Activated CD8-positive, alpha-beta memory T cell treated with anti-CD3 and anti-CD28 coated beads for 4 hours (primary cell): ENCODE results near the gene CD84.
"Not testable (repeated sequence)": the region's sequence is repeated elsewhere in the genome, so short reads cannot be mapped to it uniquely, and the experiment has no call there.

Source experiments
- DNase-seq, 2 donors: peaks; one replicate each; pipeline ENCODE4 v3.0.0-alpha.2; 2020; ENCODE audit warnings: low read depth in 2 of 2

CD84 gene

DNA sequence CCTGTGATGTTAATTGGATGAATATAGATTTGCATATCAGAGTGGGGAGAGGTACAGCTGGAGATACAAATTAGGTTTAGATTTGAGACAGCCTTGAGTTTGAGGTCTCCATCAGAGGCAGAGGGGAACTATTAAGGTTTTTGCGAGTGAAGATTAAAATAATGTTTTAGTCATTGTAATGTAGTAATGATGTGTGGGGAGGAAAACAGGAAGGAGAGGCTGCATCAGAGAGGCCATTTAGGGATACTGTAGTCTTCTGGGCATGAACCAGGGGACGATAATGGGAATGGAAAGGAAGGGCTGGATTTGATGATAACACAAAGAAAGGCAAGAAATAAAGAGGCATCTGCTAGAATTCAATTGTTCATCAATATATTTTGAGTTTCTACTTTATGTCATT lies 9.5 kb downstream of the CD84 start:
- no peak for DNase-seq

DNA sequence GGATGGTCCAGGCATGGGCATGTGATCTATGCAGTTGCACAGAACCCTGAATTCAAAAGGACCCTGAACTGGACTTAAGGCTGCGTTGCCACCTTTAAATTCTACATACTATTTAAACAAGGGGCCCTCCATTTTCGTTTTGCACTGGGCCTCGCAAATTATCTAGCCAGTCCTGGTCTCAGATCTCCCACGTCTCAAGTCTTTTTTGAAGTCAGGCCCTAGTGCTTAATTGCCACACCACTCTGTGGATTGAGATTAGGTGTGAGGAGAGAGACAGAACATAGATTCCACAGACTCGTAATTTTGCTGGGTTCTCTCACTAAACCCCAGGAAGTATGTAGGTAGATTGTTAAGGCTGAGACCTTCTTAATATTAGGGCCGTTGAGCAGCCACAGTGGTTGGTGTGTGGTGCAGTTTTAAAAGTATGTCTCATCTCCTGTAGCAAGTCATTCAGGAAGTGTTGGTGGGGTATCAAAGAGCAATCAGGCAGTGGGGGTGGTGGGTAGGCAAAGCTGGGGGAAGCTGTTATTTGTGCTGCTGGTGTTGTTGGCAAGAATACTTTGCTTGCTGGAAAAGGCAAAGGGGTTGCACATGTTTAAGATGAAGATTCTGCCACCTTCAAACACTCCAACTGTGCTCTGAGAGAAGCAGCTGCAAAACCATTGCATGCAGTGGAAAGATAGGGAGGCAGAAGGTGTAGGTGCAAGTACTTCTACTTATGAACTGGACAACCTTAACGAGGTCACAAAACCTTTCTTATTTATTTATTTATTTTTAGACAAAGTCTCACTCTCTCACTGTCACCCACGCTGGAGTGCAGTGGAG lies 11.2 kb downstream of the CD84 start:
- peak; percentile 58 to 70 for DNase-seq

DNA sequence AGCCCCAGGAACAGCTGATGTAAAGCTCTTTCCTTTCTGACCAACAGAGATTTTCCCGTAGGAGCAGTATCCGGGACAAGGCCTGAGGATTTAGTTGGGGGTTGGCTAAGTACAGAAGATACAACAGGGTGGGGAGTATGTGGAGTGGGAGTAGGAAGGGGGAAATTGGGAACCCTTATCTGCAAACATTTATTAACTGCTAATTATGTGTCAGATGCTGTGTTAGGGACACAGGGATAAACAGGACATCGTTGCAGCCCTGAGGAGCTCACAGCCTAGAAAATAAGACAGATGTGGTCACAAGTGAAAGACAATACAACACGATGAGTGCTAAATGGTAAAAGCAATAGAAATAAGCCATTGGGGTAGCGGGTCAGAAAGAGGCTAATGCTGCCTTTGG lies 12.0 kb downstream of the CD84 start:
- no peak for DNase-seq

DNA sequence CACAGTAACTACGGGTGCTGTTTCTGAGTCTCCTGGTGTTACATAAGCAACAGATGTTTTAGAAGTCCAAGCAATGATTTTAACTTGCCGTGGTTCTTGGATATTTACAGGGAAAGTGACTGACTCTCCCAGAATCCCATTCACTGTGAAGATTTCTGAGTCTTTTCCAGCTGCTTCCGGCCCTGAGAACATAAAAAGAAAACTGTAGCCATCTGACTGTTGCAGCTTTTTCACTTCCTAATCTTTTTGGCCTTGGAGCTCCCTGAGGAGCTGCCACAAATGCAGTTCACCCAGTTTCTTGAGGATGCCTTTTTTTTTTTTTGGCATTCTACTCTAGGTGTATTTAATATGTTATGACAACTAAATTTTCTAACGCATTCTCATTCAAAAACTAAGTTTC lies 13.7 kb downstream of the CD84 start:
- no peak for DNase-seq

DNA sequence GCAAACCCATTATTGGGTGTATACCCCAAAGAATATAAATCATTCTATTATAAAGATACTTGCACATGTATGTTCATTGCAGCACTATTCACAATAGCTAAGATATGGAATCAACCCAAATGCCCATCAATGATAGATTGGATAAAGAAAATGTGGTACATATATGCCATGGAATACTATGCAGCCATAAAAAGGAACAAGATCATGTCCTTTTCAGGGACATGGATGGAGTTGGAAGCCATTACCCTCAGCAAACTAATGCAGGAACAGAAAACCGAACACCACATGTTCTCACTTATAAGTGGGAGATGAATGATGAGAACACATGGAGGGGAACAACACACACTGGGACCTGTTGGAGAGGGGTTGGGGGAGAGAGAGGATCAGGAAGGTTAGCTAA lies 16.1 kb downstream of the CD84 start:
- DNase-seq, result not testable (repeated sequence)

DNA sequence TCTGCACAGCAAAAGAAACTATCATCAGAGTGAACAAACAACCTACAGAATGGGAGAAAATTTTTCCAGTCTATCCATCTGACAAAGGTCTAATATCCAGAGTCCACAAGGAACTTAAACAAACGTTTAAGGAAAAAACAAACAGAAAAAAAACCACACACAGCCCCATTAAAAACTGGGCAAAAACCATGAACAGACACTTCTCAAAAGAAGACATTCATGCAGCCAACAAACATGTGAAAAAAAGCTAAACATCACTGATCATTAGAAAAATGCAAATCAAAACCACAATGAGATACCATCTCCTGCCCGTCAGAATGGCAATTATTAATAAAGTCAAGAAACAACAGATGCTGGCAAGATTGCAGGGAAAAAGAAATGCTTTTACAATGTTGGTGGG lies 16.6 kb downstream of the CD84 start:
- DNase-seq, result not testable (repeated sequence)

DNA sequence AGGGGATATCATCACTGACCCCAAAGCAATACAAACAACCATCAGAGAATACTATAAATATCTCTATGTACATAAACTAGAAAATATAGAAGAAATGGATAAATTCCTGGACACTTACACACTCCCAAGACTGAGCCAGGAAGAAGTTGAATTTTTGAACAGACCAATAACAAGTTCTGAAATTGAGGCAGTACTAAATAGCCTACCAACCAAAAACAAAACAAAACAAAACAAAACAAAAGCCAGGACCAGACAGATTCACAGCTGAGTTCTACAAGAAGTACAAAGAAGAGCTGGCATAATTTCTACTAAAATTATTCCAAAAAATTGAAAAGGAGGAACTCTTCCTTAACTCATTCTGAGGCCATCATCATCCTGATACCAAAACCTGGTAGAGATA lies 18.5 kb downstream of the CD84 start:
- DNase-seq, result no peak

DNA sequence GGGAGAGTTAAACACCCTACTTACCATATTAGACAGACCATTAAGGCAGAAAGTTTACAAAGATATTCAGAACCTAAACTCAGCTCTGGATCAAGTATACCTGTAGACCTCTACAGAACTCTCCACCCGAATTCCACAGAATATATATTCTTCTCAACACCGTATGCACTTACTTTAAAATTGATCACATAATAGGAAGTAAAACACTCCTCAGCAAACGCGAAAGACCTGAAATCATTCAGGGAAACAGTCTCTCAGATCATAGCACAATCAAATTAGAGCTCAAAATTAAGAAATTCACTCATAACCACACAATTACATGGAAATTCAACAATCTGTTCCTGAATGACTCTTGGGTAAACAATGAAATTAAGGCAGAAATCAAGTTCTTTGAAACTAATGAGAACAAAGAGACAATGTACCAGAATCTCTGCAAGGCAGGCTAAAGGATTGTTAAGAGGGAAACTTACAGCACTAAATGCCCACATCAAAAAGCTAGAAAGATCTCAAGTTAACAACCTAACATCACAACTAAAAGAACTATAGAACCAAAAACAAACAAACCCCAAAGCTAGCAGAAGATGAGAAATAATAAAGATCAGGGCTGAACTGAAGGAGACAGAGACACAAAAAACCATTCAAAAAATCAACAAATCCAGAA lies 19.1 kb downstream of the CD84 start:
- DNase-seq, result no peak

DNA sequence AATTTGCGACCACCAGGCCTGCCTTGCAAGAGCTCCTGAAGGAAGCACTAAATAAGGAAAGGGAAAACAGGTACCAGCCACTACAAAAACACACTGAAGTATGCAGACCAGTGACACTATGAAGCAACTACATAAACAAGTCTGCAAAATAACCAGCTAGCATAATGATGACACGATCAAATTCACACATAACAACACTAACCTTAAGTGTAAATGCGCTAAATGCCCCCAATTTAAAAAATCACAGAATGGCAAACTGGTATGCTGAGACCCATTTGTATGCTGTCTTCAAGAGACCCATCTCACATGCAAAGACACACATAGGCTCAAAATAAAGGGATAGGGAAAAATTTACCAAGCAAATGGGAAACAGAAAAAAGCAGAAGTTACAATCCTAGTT lies 19.9 kb downstream of the CD84 start:
- DNase-seq, result not testable (repeated sequence)

DNA sequence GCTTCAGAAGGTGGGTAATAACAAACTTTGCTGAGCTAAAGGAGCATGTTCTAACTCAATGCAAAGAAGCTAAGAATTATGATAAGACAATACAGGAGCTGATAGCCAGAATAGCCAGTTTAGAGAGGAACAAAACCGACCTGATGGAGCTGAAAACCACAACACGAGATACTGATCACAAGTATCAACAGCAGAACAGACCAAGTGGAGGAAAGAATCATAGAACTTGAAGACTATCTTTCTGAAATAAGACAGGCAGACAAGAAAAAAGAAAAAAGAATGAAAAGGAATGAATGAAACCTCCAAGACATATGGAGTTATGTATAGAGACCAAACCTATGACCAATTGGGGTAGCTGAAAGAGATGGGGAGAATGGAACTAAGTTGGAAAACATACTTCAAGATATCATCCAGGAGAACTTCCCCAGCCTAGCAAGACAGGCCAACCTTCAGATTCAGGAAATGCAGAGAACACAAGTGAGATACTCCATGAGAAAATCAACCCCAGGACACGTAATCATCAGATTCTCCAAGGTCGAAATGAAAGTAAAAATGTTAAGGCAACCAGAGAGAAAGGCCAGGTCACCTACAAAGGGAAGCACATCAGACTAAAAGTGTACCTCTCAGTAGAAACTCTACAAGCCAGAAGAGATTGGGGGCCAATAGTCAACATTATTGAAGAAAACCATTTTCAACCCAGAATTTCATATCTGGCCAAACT lies 20.5 kb downstream of the CD84 start:
- no peak for DNase-seq

DNA sequence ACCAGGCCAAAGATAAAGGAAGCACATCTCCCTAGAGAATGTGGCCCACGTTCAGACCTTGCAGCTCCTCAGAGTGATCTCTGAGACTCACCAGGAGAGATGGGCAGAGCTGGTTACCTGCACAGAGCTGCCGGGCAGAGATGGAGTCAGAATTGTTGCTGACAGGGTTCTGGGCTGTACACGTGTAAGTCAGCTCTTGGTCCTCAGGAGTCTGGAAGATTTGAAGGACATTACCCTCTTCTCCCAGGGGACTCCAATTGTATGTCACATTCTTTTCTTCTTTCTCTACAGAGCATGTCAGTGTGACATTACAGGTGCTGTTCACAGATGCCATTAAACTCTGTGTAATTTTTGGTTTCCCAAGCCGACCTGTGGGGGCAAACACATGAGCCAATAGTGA lies 25.5 kb downstream of the CD84 start:
- no peak for DNase-seq

DNA sequence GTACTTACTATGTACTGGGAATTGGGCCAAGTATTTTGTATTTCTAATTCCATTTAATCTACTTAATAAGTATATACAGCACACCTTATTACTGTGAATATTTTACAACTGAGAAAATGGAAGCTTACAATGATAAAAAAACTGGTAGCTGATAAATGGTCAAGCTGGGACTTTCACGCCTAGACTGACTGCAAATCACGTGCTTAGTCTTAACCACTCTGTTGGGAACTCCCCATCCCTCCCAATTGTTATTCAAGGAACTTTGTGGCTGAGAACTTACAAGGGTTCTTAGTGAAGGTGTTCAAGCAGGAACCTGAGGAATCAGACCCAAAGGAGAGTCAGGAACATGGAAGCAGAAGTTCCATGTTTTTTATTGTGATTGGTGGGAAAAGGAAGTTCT lies 26.9 kb downstream of the CD84 start:
- DNase-seq, result no peak

DNA sequence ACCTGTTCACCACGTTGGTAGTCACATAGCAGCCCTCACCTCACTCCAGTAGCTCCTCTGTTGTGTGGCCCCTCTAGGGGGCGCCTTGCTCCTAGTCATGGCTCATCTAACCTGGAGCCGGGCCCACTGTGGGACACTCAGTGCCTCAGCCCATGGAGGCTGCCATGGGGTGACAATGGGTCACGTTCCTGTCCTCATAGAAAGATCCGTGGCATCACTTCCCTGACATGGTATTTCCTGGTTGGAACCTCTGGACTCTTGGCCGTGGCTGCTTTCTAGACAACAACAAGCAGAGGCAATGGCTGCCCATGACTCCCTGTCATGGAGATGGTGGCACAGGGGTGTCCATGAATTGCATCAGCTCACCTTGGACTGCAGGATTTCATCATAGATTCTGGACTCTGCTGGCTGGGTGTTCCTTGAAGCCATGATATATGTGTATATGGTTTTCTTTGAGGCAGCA lies 28.7 kb downstream of the CD84 start:
- DNase-seq, result peak; percentile 39 to 44

DNA sequence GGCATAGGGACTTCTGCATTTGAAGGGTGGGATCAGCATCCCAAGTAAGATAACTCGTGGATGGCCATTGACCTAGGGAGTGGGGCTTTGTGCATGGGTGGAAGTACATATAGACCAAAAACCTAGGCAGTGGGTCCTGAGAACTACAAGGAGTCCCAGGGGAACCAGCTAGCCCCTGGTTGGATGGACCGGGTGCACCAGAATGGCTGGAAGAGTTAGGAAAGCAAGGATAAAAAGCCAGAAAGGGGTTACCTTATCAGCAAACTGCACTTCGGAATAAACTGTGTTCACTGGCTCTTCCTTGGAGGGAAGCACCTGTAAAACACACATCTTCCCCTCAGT lies 29.7 kb downstream of the CD84 start:
- no peak for DNase-seq

DNA sequence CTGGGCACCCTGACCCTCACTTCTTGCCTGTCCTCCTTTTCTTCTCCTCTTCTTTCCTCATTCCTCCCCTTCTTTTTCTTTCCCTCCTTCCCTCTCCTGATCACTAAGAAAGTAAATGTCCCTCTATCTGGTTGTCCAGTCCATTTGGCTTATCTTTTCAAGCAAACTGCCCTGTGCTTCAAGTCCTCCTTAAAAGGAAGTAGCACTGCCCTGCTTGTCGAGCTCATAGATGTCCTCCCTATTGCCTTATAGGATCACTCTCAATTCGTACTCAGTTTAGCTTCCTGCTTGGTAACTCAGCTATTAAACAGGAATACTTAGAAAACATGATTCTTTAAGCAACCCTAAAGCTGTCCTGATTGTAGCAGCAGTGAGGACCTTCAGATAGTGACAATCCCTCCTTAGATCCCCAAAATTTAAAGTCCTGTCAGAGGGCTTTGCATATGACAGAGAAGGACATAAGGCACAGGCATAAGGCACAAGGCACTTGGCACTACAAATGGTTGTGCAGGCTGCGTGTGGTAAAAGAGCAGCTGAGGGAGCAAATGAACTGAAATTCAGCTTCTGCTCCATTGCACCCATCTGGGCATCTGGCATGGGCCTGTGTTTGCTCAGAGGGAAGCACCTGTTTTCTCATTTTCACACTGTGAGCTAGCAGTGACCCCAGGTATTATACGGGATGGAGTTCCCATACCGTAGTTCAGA lies 30.2 kb downstream of the CD84 start:
- DNase-seq, result no peak

DNA sequence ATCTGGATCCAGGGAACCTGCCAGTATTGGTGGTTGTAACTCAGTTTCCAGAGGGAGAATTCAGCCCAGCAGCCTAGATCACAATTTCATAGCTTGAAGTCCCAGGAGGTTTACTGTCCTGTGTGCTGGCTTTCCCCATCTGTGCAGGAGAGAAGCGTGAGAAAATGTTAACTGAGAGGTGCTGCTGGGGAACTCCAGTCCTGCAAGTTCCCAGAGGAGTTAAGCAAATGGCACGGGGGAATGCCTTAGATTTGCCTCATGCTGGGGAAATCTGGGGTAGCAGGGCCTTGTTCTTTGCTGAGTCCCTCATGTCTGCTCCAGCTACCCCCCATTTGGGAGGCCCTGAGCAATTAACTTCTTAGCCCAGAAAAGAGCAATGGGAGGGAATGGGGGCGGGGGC lies 31.1 kb downstream of the CD84 start:
- no peak for DNase-seq

DNA sequence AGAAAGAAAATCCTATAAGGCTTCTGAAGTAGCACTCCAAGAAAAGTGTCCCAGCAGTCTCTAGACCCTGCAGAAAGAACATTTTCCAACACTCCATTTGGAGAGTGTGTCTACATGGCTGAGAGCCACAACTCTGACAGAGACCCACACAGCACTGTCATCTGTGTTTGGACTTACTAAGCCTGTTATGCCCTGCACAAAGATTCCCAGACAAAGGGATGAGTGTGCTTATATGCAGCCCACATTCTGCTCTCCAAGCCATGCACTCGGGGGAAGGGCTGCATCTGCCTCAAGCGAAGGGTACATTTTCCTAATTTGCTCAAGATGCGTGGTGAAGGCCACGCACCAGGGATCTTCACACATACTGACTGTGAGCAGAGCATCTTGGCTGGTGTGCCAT lies 31.9 kb downstream of the CD84 start:
- no peak for DNase-seq

DNA sequence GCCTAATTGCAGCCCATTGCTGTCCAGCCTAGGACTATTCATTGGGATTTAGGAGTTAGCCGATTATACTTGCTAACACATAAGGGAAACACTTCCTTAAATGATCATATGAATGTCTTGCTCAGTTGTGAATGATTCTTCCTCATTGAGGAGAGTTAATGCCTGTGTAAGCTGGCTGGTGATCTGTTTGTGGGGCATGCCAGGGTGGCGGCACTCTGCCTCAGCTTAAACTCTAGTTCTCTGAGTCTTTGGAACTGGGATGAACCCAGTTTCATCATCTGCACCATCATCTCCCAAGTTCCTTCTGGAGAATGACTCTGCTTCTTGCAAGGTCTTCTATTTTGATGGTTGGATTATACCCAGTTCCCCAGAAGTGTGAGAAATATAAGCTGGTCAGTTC lies 32.4 kb downstream of the CD84 start:
- no peak for DNase-seq

DNA sequence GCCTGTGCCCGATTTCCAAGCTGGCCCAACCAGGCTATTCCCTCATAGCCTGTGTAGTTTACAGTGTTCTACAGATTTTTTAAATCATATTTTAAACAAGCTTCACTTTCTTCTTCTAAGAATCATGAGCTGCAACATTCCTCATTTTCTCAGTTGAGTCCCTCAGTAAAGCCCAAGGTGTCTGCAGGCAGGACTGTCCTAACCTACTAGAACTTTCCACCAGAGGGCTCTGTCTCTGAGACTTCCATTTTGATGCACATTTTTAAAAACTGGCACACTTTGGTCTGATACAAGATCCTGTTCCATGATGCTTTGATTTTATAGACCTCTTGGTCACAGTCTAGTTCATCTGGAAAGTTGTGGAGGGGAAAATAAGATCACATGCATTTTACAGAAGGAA lies 34.6 kb downstream of the CD84 start:
- no peak for DNase-seq

DNA sequence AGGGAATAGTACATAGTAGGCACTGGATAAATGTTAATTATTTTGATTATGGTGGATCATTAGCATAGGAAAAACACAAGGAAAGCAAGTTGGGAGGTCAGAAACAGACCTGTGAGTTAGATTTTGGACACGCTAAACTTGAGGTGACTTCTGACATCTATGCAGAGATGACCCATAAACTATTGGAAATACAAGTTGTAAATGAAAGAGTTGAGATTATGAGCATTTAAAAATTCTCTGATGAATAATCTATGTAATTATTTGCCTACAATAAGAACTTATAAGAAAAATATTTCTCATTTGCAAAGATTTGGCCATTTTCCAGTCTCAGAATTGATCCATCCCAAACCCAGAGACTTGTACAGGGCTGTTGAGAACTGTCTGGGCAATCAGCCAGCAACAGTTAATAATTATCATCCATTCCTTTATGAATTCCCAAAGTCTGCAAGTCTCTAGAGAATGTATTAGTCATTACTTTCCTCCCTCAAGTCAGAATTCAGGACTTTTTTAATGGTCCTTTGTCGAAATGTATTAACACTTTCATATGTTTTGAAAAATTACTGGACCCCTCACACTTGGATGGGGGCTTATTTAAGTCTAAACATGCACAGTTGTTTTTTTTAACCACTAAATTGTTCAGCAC lies 36.9 kb downstream of the CD84 start:
- no peak for DNase-seq

DNA sequence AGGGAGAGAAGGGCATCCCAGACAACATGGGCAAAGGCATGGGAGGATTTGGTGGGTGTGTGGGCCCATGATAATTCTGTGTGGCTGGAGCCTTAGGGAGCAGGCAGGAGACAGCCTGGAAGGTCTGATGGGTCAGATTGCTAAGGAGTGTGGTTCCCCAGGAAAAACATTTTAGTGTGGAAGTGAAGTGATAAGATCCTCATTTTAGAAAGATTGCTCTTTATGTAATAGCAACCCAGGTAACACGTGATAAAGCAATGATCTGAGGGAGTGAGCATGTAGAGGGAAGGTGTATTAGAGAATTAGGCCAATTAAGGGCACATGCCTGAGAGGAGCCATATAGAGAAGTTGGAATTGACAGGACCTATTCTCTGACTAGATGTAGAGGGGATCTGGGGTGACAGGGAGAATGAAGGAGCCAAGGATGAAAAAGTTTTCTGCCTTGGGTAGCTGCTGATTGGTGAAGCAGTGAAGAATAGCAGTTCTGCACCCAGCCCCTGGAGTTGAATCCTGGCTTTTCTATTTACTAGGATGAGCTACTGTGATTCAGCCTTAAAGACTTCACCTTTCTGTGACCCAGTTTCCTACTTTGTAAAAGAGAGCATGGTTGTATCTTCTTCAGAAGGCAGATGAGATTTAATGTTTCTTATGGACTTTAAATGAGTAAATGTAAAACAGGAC lies 37.5 kb downstream of the CD84 start:
- no peak for DNase-seq
